Upper lobe of left lung (tissue), 6 donors: ENCODE data around the gene SERTAD1. TPM values are rescaled to one million over a fixed set of nuclear protein-coding genes. Genes with fewer than 3 reads are reported as not detected.
A peak's percentile ranks its signal among the peaks of the same experiment; 100 is the strongest.

Source experiments
- ATAC-seq, 2 donors: fragments of 200-7000 bp; cut with Tn5 transposase; one replicate each; pipeline ENCODE4 v1.9.1; 2022; ENCODE audit warnings: mild to moderate bottlenecking in 2 of 2, moderate library complexity in 2 of 2; ENCODE audit not compliant: low FRiP score in 2 of 2
- DNase-seq, 2 donors: peaks; one replicate each; pipeline ENCODE4 v3.0.0-alpha.2; 2019 to 2020
- H3K27ac ChIP-seq, 4 donors: fragments of 200-600 bp; sonication (generic); one replicate each; pipeline ENCODE4 v1.5.1; 2016 to 2019
- H3K27me3 ChIP-seq, 4 donors: fragments of 200-600 bp; sonication (generic); one replicate each; pipeline ENCODE4 v1.5.1; 2017 to 2019
- H3K36me3 ChIP-seq, 4 donors: fragments of 200-600 bp; sonication (generic); one replicate each; pipeline ENCODE4 v1.5.1; 2016 to 2019
- H3K4me1 ChIP-seq, 4 donors: fragments of 200-600 bp; sonication (generic); one replicate each; pipeline ENCODE4 v1.5.1; 2018 to 2019
- H3K4me3 ChIP-seq, 4 donors: fragments of 200-600 bp; sonication (generic); one replicate each; pipeline ENCODE4 v1.5.1; 2017 to 2019; ENCODE audit warnings: mild to moderate bottlenecking in 2 of 4, moderate library complexity in 1 of 4
- H3K9me3 ChIP-seq, 4 donors: fragments of 200-600 bp; sonication (generic); one replicate each; pipeline ENCODE4 v1.5.1; 2018 to 2019
- EP300 ChIP-seq, 4 donors: sonication (generic); formaldehyde crosslinking; IDR thresholded peaks; one replicate each; pipeline ENCODE4 v1.5.1; 2017; ENCODE audit warnings: antibody characterized with exemption in 4 of 4, control low read depth in 2 of 4
- POLR2A ChIP-seq, 4 donors: fragments of 450-650 bp; IDR thresholded peaks; one replicate each; pipeline ENCODE4 v1.5.1; 2016 to 2017; ENCODE audit warnings: antibody characterized with exemption in 4 of 4, mild to moderate bottlenecking in 2 of 4
- POLR2AphosphoS5 ChIP-seq, 2 donors: sonication (generic); formaldehyde crosslinking; IDR thresholded peaks; one replicate each; pipeline ENCODE4 v1.5.1; 2017; ENCODE audit warnings: antibody characterized with exemption in 2 of 2
- WGBS, 2 donors: methylation state at CpG; one replicate each; pipeline ENCODE4 v1.1.5; 2017 to 2018; 5-methylcytosine and 5-hydroxymethylcytosine counted together
- total RNA-seq, 6 donors: library from RNA; depleted of rRNA in 4 of 6; stranded (reverse); fragments of >200 nt in 4 of 6; gene quantifications; one replicate each; pipeline versions ENCODE4 v1.1.0 to v1.2.1, GENCODE V29; 2016 to 2021
- TF ChIP-seq, protein P1 (sequence below), 6 experiments: fragments of 450-650 bp in 4 of 6; fragments of 200-600 bp in 2 of 6; sonication (generic) in 2 of 6; IDR thresholded peaks; one replicate each; pipeline ENCODE4 v1.5.1; 2016 to 2019; ENCODE audit warnings: antibody characterized with exemption in 6 of 6
- donor health status: DM: no; HTN: no; CAD: no; lungs with moderate emphysema.
- donor health status: DM: no; HTN: yes; CAD: no; lungs with severe emphysema.

Gene SERTAD1
- total RNA-seq, 6 donors from 2014 or later, result 2.1 to 37.5 (median 18.4) TPM

DNA sequence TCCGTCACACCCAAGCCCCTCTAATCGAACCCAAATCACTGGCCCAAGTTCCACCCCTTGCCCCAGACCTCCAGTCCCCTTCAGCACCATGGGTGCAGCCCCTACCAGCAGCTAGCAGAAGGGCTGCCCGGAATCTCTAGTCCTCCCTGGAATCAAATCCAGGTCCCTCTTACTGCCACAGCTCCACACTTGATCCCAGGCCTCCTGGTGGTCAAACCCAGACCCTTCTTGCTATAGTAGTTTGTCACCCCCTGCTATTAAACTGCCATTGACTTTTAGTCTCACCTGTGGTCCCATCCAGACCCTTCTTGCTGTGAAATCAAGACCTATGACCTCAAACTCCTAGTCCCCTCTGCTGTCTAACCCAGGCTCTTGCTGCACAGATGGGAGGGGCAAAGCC lies 44.5 kb downstream of the SERTAD1 start:
- TF ChIP-seq EP300 (IDR thresholded peaks at IDR 0.05) (no peak), POLR2AphosphoS5 (IDR thresholded peaks at IDR 0.05) (no peak)
- TF ChIP-seq, protein P1, sequence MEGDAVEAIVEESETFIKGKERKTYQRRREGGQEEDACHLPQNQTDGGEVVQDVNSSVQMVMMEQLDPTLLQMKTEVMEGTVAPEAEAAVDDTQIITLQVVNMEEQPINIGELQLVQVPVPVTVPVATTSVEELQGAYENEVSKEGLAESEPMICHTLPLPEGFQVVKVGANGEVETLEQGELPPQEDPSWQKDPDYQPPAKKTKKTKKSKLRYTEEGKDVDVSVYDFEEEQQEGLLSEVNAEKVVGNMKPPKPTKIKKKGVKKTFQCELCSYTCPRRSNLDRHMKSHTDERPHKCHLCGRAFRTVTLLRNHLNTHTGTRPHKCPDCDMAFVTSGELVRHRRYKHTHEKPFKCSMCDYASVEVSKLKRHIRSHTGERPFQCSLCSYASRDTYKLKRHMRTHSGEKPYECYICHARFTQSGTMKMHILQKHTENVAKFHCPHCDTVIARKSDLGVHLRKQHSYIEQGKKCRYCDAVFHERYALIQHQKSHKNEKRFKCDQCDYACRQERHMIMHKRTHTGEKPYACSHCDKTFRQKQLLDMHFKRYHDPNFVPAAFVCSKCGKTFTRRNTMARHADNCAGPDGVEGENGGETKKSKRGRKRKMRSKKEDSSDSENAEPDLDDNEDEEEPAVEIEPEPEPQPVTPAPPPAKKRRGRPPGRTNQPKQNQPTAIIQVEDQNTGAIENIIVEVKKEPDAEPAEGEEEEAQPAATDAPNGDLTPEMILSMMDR (IDR thresholded peaks at IDR 0.05), result no peak
- H3K27me3 ChIP-seq, result no peaks in the 10 kb centered on the region
- ATAC-seq (no peak), DNase-seq (no peak)
- WGBS, 2 donors, result 87% methylated on average over 3 of the region's 3 CpGs; no CpG with 5 or more reads in 1 of the 2 donors
- no peak overlapping the region for H3K27ac ChIP-seq
- H3K4me3 ChIP-seq, result no peak overlapping the region
- H3K4me1 ChIP-seq, result no peaks in the 10 kb centered on the region
- H3K9me3 ChIP-seq, result no peaks in the 10 kb centered on the region
- H3K36me3 ChIP-seq, result peaks cover 4 to 37% (median 26%) of the 10 kb centered on the region in 4 donors

DNA sequence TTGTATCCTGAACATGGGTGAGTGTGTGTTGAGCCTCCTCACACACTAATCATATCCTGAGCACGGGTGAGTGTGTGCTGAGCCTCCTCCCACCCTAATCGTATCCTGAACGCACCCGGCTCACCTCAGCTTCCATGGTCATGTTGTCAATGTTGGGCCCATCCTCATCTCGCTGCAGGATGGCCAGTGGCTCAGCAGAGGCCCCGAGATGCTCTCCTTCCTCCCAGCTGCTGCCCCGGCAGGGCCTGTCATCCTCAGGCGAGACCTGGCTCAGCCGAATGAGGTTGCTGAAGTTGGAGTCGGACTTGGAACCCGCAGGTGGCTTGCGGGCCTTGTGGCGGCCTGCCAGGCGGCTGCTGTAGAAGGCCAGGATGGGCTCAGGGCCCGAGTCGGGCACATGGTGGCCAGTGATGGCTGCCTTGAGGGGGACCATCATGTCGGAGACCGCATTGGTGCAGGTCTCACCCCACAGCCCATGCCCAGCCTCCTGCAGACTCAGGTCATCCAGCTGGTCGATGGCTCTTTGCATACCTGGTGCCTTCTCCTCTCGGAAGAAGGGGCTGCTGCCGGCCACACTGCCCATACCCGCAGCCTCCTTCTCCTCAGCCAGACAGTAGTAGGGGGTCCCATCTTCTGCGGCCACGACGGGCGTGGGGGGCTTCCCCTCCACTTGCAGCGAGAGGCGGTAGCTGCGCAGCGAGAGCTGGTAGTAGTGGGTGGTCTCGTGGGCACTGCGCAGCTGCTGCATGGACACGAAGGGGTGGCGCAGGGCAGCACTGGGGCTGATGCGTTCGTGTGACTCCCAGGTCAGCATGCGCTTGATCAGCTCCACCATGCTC lies 45.4 kb downstream of the SERTAD1 start:
- peak in 1 of 2 donors; percentile 78 for DNase-seq
- H3K9me3 ChIP-seq, result no peaks in the 10 kb centered on the region
- H3K27me3 ChIP-seq, result no peaks in the 10 kb centered on the region
- peaks cover 5 to 46% (median 30%) of the 10 kb centered on the region in 4 donors for H3K36me3 ChIP-seq
- H3K4me1 ChIP-seq, result no peaks in the 10 kb centered on the region
- no peak overlapping the region for H3K4me3 ChIP-seq
- H3K27ac ChIP-seq, result no peak overlapping the region
- no peak for ATAC-seq
- TF ChIP-seq POLR2AphosphoS5 (IDR thresholded peaks at IDR 0.05), result no peak
- no peak for TF ChIP-seq EP300 (IDR thresholded peaks at IDR 0.05)
- TF ChIP-seq POLR2A (IDR thresholded peaks at IDR 0.05), result no peak
- TF ChIP-seq, protein P1 (IDR thresholded peaks at IDR 0.05), result no peak
- WGBS, 2 donors, result 89 to 90% methylated on average over 19 to 33 of the region's 37 CpGs

DNA sequence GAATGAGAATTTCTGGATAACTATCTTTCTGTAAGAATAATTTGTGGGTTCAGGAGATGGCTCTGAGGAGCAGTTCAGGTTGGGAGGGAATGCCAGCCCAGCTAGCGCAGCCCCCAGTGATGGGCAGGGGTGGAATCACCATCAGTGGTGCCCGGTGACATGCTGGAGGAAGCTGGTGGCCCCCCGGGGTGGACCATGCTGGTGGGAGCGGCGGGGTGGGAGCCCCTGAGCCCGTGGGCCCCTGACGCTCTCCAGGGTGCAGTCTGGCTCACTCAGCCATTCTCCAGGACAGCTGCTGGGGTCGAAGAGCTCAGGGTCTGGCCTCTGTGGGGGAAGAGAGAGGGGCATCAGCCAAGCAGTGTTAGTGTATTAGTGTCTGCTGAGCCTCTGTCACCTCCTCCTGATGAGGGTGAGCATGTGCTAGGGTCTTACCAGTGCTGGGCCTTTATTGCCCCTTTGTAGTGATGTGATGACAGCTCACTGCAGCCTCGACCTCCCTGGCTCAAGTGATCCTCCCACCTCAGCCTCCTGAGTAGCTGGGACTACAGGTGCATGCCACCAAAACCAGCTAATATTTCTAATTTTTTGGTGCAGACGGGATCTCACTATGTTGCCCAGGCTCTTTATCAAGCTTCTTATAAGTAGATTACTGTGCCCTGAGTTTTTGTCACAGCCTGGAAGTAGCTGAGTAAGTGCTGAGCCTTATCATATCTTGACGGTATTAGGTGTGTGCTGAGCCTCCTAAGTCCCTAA lies 46.2 kb downstream of the SERTAD1 start:
- Histone ChIP-seq H3K9me3 (no peaks in the 10 kb centered on the region), H3K4me1 (no peaks in the 10 kb centered on the region), H3K4me3 (no peak overlapping the region), H3K27me3 (no peaks in the 10 kb centered on the region), H3K36me3 (peaks cover 8 to 54% (median 37%) of the 10 kb centered on the region in 4 donors), H3K27ac (no peak overlapping the region)
- WGBS, 2 donors, result 86 to 89% methylated on average over 7 to 11 of the region's 11 CpGs
- TF ChIP-seq, protein P1 (IDR thresholded peaks at IDR 0.05), result no peak
- TF ChIP-seq POLR2A (IDR thresholded peaks at IDR 0.05) (no peak), EP300 (IDR thresholded peaks at IDR 0.05) (no peak), POLR2AphosphoS5 (IDR thresholded peaks at IDR 0.05) (no peak)
- ATAC-seq, result no peak
- DNase-seq, result no peak

DNA sequence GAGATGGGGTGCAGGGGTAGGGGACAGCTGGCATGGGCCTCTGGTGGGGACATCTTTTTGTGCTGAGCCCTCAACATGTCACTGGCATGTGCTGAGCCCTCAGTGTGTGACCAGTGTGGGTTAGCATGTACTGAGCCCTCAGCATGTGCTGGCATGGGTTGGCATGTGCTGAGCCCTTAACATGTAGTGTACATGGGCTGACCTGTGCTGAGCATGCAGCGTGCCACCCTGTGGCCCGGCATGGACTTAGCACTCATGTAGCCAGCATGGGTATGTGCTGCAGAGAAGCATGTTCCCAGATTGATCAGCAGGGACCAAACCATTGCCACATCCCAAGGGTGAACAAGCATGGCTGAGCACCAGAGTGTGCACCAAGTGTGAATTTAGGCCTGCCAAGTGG lies 47.3 kb downstream of the SERTAD1 start:
- H3K9me3 ChIP-seq, result no peaks in the 10 kb centered on the region
- H3K36me3 ChIP-seq, result peaks cover 15 to 65% (median 46%) of the 10 kb centered on the region in 4 donors
- no peak overlapping the region for H3K27ac ChIP-seq
- TF ChIP-seq EP300 (IDR thresholded peaks at IDR 0.05), result no peak
- TF ChIP-seq, protein P1 (IDR thresholded peaks at IDR 0.05), result no peak
- TF ChIP-seq POLR2A (IDR thresholded peaks at IDR 0.05), result no peak
- TF ChIP-seq POLR2AphosphoS5 (IDR thresholded peaks at IDR 0.05), result no peak
- DNase-seq (no peak), ATAC-seq (no peak)
- no CpG with 5 or more reads among the region's 2 CpGs for WGBS, 2 donors
- no peak overlapping the region for H3K4me3 ChIP-seq
- no peaks in the 10 kb centered on the region for H3K4me1 ChIP-seq
- no peaks in the 10 kb centered on the region for H3K27me3 ChIP-seq
